Tibial nerve (tissue), 3 donors: Measurements from ENCODE around the gene FAM107B.

Experiments used
- POLR2A ChIP-seq, 2 donors: fragments of 450-650 bp; IDR thresholded peaks; one replicate each; pipeline ENCODE4 v1.6.1; 2017; ENCODE audit warnings: antibody characterized with exemption in 2 of 2, mild to moderate bottlenecking in 2 of 2, moderate library complexity in 2 of 2
- TF ChIP-seq, protein P1 (sequence below), 5 experiments: fragments of 200-600 bp in 3 of 5; fragments of 450-650 bp in 2 of 5; sonication (generic) in 3 of 5; IDR thresholded peaks; one replicate each; pipeline ENCODE4 v1.5.1; 2016 to 2019; ENCODE audit warnings: antibody characterized with exemption in 5 of 5, mild to moderate bottlenecking in 3 of 5, moderate library complexity in 2 of 5

DNA sequence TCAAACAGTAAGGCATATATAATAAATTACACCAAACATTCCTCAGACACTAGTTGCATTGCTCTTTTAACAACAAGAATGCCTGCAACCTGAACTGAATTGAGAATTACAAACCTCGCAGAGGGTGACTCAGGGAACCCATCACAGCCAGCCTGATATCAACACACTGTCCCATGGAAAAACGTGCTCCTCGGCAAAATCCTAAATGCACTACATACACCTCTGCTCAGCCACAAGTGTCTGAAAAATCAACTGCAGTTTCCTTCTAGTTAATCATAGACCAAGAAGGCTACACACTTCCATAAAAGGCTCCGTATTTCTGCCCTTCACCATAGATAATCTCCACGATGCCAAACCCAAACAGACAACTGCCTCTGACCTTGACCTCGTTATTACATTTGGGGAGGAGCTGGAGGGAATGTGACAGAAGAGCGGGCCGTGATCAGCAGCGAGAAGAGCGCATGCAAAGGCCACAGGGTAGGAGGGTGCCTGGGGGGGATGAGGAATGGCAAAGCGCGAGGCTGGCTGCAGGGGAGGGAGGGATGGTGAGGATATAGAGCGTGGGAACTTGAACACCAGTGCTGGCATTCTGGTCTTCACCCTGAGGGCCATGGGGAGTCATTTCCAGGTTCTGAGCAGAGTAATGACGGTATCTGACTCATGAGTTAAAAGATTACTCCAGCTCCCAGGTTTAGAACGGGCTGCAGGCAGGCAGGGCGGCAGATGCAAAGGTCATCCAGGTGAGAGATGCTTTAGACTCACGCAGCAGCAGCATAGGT, 242.0 kb downstream of the FAM107B start:
- TF ChIP-seq POLR2A (IDR thresholded peaks at IDR 0.05) = no peak
- TF ChIP-seq, protein P1, sequence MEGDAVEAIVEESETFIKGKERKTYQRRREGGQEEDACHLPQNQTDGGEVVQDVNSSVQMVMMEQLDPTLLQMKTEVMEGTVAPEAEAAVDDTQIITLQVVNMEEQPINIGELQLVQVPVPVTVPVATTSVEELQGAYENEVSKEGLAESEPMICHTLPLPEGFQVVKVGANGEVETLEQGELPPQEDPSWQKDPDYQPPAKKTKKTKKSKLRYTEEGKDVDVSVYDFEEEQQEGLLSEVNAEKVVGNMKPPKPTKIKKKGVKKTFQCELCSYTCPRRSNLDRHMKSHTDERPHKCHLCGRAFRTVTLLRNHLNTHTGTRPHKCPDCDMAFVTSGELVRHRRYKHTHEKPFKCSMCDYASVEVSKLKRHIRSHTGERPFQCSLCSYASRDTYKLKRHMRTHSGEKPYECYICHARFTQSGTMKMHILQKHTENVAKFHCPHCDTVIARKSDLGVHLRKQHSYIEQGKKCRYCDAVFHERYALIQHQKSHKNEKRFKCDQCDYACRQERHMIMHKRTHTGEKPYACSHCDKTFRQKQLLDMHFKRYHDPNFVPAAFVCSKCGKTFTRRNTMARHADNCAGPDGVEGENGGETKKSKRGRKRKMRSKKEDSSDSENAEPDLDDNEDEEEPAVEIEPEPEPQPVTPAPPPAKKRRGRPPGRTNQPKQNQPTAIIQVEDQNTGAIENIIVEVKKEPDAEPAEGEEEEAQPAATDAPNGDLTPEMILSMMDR (IDR thresholded peaks at IDR 0.05) = no peak
